ENCODE results near the gene CCNA1. TPM values are rescaled to one million over a fixed set of nuclear protein-coding genes. Genes with fewer than 3 reads are reported as not detected.

The CCNA1 gene
- total RNA-seq, 2 experiments from 2014 or later: 0.16 TPM; not detected in 1

Other genes with a start within 250 kb of the CCNA1 start
- not detected for gene SOHLH2, start 217.9 kb upstream of the CCNA1 start, total RNA-seq
- under 1 TPM in 1 of 2 experiments, not detected in 1; 0.28 TPM for gene CCDC169, start 134.7 kb upstream of the CCNA1 start, total RNA-seq
- gene SPART, start 86.1 kb upstream of the CCNA1 start, total RNA-seq: 10 to 100 TPM; 27.5 to 28.9 TPM
- not detected for gene SERTM1, start 241.5 kb downstream of the CCNA1 start, total RNA-seq

Measured in activated naive CD8-positive, alpha-beta T cell treated with anti-CD3 and anti-CD28 coated beads for 36 hours (primary cell).